ENCODE results near the gene DENND4B. TPM values are rescaled to one million over a fixed set of nuclear protein-coding genes. Genes with fewer than 3 reads are reported as not detected.
"Not testable (repeated sequence)": the region's sequence is repeated elsewhere in the genome, so short reads cannot be mapped to it uniquely, and the experiment has no call there.

Gene DENND4B
- total RNA-seq, 1 experiment from 2014 or later, result 66.6 TPM

DNA sequence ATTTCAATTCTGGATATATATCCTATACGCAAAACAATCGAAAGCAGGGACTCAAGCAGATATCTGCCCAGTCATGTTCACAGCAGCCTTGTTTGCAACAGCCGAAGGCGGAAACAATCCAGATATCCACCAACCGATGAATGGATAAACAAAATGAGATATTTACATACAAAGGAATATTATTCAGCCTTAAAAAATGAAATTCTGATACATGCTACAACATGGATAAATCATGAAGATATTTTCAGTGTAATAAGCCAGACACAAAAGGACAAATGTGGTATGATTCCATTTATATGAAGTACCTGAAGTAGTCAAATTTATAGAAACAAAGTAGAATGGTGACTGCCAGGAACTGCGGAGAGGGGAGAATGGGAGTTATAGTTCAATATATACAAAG is 39.4 kb downstream of the DENND4B start:
- H3K4me1 ChIP-seq (ENCODE audit: insufficient read depth, low read length, poor library complexity, severe bottlenecking), result no peaks in the 10 kb centered on the region
- CTCF ChIA-PET, result no interaction called here
- TF ChIP-seq, protein P1, sequence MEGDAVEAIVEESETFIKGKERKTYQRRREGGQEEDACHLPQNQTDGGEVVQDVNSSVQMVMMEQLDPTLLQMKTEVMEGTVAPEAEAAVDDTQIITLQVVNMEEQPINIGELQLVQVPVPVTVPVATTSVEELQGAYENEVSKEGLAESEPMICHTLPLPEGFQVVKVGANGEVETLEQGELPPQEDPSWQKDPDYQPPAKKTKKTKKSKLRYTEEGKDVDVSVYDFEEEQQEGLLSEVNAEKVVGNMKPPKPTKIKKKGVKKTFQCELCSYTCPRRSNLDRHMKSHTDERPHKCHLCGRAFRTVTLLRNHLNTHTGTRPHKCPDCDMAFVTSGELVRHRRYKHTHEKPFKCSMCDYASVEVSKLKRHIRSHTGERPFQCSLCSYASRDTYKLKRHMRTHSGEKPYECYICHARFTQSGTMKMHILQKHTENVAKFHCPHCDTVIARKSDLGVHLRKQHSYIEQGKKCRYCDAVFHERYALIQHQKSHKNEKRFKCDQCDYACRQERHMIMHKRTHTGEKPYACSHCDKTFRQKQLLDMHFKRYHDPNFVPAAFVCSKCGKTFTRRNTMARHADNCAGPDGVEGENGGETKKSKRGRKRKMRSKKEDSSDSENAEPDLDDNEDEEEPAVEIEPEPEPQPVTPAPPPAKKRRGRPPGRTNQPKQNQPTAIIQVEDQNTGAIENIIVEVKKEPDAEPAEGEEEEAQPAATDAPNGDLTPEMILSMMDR (conservative IDR thresholded peaks at IDR 0.05; ENCODE audit: low read depth, low read length), result no peak
- TF ChIP-seq EZH2 (IDR thresholded peaks at IDR 0.05; ENCODE audit: borderline replicate concordance, low read depth, low read length, poor library complexity, severe bottlenecking), result no peak
- POLR2A ChIA-PET (ENCODE audit: low non-redundant PET), result no interaction called here
- H3K27ac ChIP-seq (ENCODE audit: low read depth, low read length, poor library complexity, severe bottlenecking), result no peak overlapping the region
- no peaks in the 10 kb centered on the region for H3K27me3 ChIP-seq (replicated peaks; ENCODE audit: insufficient read depth, low read depth, low read length, poor library complexity)
- intact Hi-C loops (cut with micrococcal nuclease; ENCODE audit: unreplicated experiment), result no loop called here
- DNase-seq (ENCODE audit: low spot score), result no peak
- no TSS peak for BruUV-seq (replicated peaks)
- no peak overlapping the region for H3K4me3 ChIP-seq (ENCODE audit: low read depth, low read length, poor library complexity, severe bottlenecking)
- no peaks in the 10 kb centered on the region for H3K9me3 ChIP-seq (ENCODE audit: low read depth, low read length, poor library complexity, severe bottlenecking)
- H3K36me3 ChIP-seq (ENCODE audit: insufficient read depth, low read length, poor library complexity, severe bottlenecking), result no peaks in the 10 kb centered on the region

DNA sequence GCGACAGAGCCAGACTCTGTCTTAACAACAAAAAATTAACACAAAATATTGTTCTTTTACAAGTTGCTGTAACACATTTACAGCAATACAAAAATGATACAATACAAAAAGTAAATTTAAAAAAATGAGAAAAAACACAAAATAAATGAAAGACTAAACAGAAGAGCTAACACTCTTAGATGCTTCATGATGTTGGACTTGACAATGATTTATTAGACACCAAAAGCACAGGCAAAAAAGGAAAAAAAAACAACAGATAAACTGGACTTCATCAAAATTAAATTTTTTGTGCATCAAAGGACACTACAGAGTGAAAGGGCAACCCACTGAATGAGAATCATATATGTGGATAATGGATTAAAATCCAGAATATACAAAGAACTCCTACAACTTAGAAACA is 40.1 kb downstream of the DENND4B start:
- BruUV-seq (replicated peaks), result no TSS peak
- intact Hi-C loops (cut with micrococcal nuclease; ENCODE audit: unreplicated experiment), result no loop called here
- no peak overlapping the region for H3K27ac ChIP-seq (ENCODE audit: low read depth, low read length, poor library complexity, severe bottlenecking)

DNA sequence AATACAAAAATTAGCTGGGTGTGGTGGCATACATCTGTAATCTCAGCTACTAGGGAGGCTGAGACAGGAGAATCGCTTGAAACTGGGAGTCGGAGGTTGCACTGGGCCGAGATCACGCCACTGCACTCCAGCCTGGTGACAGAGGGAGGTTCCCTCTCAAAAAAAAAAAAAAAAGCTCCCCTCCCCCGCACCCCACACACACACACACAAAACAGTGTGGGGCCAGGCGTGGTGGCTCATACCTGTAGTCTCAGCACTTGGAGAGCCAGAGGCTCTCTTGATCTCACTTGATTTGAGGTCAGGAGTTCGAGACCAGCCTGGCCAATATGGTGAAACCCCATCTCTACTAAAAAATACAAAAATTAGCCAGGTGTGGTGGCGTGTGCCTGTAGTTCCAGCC is 40.6 kb downstream of the DENND4B start:
- BruUV-seq (replicated peaks); H3K36me3 ChIP-seq (ENCODE audit: insufficient read depth, low read length, poor library complexity, severe bottlenecking); H3K4me3 ChIP-seq (ENCODE audit: low read depth, low read length, poor library complexity, severe bottlenecking); POLR2A ChIA-PET (ENCODE audit: low non-redundant PET); H3K4me1 ChIP-seq (ENCODE audit: insufficient read depth, low read length, poor library complexity, severe bottlenecking); H3K27me3 ChIP-seq (replicated peaks; ENCODE audit: insufficient read depth, low read depth, low read length, poor library complexity); H3K9me3 ChIP-seq (ENCODE audit: low read depth, low read length, poor library complexity, severe bottlenecking); DNase-seq (ENCODE audit: low spot score); H3K27ac ChIP-seq (ENCODE audit: low read depth, low read length, poor library complexity, severe bottlenecking); intact Hi-C loops (cut with micrococcal nuclease; ENCODE audit: unreplicated experiment); CTCF ChIA-PET: not testable (repeated sequence)

More for the DNA sequence above, 40.1 kb downstream of the DENND4B start:
- Histone ChIP-seq H3K4me3 (ENCODE audit: low read depth, low read length, poor library complexity, severe bottlenecking) (no peak overlapping the region), H3K27me3 (replicated peaks; ENCODE audit: insufficient read depth, low read depth, low read length, poor library complexity) (no peaks in the 10 kb centered on the region), H3K9me3 (ENCODE audit: low read depth, low read length, poor library complexity, severe bottlenecking) (no peaks in the 10 kb centered on the region), H3K36me3 (ENCODE audit: insufficient read depth, low read length, poor library complexity, severe bottlenecking) (no peaks in the 10 kb centered on the region), H3K4me1 (ENCODE audit: insufficient read depth, low read length, poor library complexity, severe bottlenecking) (no peaks in the 10 kb centered on the region)
- DNase-seq (ENCODE audit: low spot score), result no peak
- no peak for TF ChIP-seq EZH2 (IDR thresholded peaks at IDR 0.05; ENCODE audit: borderline replicate concordance, low read depth, low read length, poor library complexity, severe bottlenecking)
- TF ChIP-seq, protein P1 (conservative IDR thresholded peaks at IDR 0.05; ENCODE audit: low read depth, low read length), result no peak
- ChIA-PET POLR2A (ENCODE audit: low non-redundant PET) (no interaction called here), CTCF (no interaction called here)

DNA sequence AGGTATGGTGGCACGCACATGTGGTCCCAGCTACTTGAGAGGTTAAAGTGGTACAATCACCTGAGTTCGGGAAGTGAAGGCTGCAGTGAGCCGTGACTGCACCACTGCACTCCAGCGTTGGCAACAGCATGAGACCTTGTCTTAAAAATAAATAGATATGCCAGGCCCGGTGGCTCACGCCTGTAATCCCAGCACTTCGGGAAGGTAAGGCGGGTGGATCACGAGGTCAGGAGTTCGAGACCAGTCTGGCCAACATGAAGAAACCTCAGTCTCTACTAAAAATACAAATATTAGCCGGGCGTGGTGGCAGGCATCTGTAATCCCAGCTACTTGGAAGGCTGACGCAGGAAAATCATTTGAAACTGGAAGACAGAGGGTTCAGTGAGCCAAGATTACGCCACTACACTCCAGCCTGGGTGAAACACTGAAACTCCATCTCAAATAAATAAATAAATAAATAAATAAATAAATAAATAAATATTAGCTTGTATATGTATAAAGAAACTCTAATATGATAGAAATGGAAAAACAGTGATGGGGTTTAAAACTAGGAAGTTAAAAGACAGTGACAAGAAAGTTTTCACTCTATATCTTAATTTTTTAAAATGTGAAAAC is 42.6 kb downstream of the DENND4B start:
- no peak overlapping the region for H3K27ac ChIP-seq (ENCODE audit: low read depth, low read length, poor library complexity, severe bottlenecking)
- no TSS peak for BruUV-seq (replicated peaks)
- CTCF ChIA-PET, result no interaction called here
- DNase-seq (ENCODE audit: low spot score), result no peak
- intact Hi-C loops (cut with micrococcal nuclease; ENCODE audit: unreplicated experiment), result no loop called here
- H3K9me3 ChIP-seq (ENCODE audit: low read depth, low read length, poor library complexity, severe bottlenecking), result no peaks in the 10 kb centered on the region
- no peaks in the 10 kb centered on the region for H3K4me1 ChIP-seq (ENCODE audit: insufficient read depth, low read length, poor library complexity, severe bottlenecking)
- H3K4me3 ChIP-seq (ENCODE audit: low read depth, low read length, poor library complexity, severe bottlenecking), result no peak overlapping the region
- POLR2A ChIA-PET (ENCODE audit: low non-redundant PET), result interaction anchor here (0.6 kb wide), 1 partner anchor 25 kb away, joined by 6 read pairs; no protein-coding TSS in a partner anchor
- H3K27me3 ChIP-seq (replicated peaks; ENCODE audit: insufficient read depth, low read depth, low read length, poor library complexity), result no peaks in the 10 kb centered on the region
- no peak for TF ChIP-seq EZH2 (IDR thresholded peaks at IDR 0.05; ENCODE audit: borderline replicate concordance, low read depth, low read length, poor library complexity, severe bottlenecking)
- TF ChIP-seq, protein P1 (conservative IDR thresholded peaks at IDR 0.05; ENCODE audit: low read depth, low read length), result no peak
- no peaks in the 10 kb centered on the region for H3K36me3 ChIP-seq (ENCODE audit: insufficient read depth, low read length, poor library complexity, severe bottlenecking)

Data from A673 (cell line).